Activated effector memory CD4-positive, alpha-beta T cell treated with Interleukin-2 at 50 U/mL for 16 hours (primary cell): ENCODE measurements around the gene PTTG2.

Experiments used
- DNase-seq: peaks from one replicate; pipeline ENCODE4 v3.0.0-alpha.2; 2020

Gene PTTG2

GRCh38 chr4:37989398-37990260, 29.4 kb downstream of the PTTG2 start:
- DNase-seq = no peak

- no peak for DNase-seq
Observed at GRCh38 chr4:37990731-37991245, 30.6 kb downstream of the PTTG2 start.

GRCh38 chr4:37991623-37992410, 31.6 kb downstream of the PTTG2 start:
- no peak for DNase-seq

- no peak for DNase-seq
Observed at GRCh38 chr4:37993806-37994205, 33.6 kb downstream of the PTTG2 start.

- DNase-seq = no peak
Observed at GRCh38 chr4:37994569-37994968, 34.4 kb downstream of the PTTG2 start.

- DNase-seq = no peak
Observed at GRCh38 chr4:37995299-37995821, 35.2 kb downstream of the PTTG2 start.

GRCh38 chr4:37995981-37996775, 36.0 kb downstream of the PTTG2 start:
- no peak for DNase-seq

- DNase-seq = no peak
Observed at GRCh38 chr4:37998226-37998625, 38.0 kb downstream of the PTTG2 start.

- no peak for DNase-seq
Observed at GRCh38 chr4:37999000-37999716, 39.0 kb downstream of the PTTG2 start.

- DNase-seq = no peak
Observed at GRCh38 chr4:37999965-38000364, 39.8 kb downstream of the PTTG2 start.

- no peak for DNase-seq
Observed at GRCh38 chr4:38001927-38002326, 41.7 kb downstream of the PTTG2 start.

GRCh38 chr4:38002451-38003071, 42.4 kb downstream of the PTTG2 start:
- DNase-seq = no peak

- no peak for DNase-seq
Observed at GRCh38 chr4:38003102-38003501, 42.9 kb downstream of the PTTG2 start.

- DNase-seq = no peak
Observed at GRCh38 chr4:38003628-38004027, 43.4 kb downstream of the PTTG2 start.

GRCh38 chr4:38004062-38004461, 43.9 kb downstream of the PTTG2 start:
- DNase-seq = no peak

GRCh38 chr4:38004887-38005286, 44.7 kb downstream of the PTTG2 start:
- no peak for DNase-seq

GRCh38 chr4:38005637-38006036, 45.4 kb downstream of the PTTG2 start:
- DNase-seq = no peak

- no peak for DNase-seq
Observed at GRCh38 chr4:38007645-38008044, 47.4 kb downstream of the PTTG2 start.

GRCh38 chr4:38008571-38009021, 48.4 kb downstream of the PTTG2 start:
- no peak for DNase-seq

GRCh38 chr4:38009421-38009820, 49.2 kb downstream of the PTTG2 start:
- DNase-seq = no peak

GRCh38 chr4:38009949-38010348, 49.8 kb downstream of the PTTG2 start:
- no peak for DNase-seq
